NCI-H748 (cell line): ENCODE results near the gene SLC30A4.
"Not testable (repeated sequence)": the region's sequence is repeated elsewhere in the genome, so short reads cannot be mapped to it uniquely, and the experiment has no call there.

ENCODE experiments used
- DNase-seq: peaks from one replicate; lab custom pipeline; 2025; ENCODE audit not compliant: unreplicated experiment; lab: John Stamatoyannopoulos, UW

Gene SLC30A4

GRCh38 chr15:45510758-45511280 is 11.7 kb downstream of the SLC30A4 start:
- DNase-seq, result no peak

GRCh38 chr15:45507143-45507542 is 15.4 kb downstream of the SLC30A4 start:
- not testable (repeated sequence) for DNase-seq

- no peak for DNase-seq
Measured at GRCh38 chr15:45499426-45499825, 23.1 kb downstream of the SLC30A4 start.

- no peak for DNase-seq
Measured at GRCh38 chr15:45498701-45499100, 23.9 kb downstream of the SLC30A4 start.

- DNase-seq, result no peak
Measured at GRCh38 chr15:45497261-45497660, 25.3 kb downstream of the SLC30A4 start.

GRCh38 chr15:45496658-45497057 is 25.9 kb downstream of the SLC30A4 start:
- DNase-seq, result no peak

GRCh38 chr15:45495588-45495987 is 27.0 kb downstream of the SLC30A4 start:
- no peak for DNase-seq

- DNase-seq, result no peak
Measured at GRCh38 chr15:45489690-45490238, 32.8 kb downstream of the SLC30A4 start.

GRCh38 chr15:45486317-45486716 is 36.2 kb downstream of the SLC30A4 start:
- no peak for DNase-seq

GRCh38 chr15:45481135-45481534 is 41.4 kb downstream of the SLC30A4 start:
- peak; percentile 30 for DNase-seq

- DNase-seq, result no peak
Measured at GRCh38 chr15:45476410-45476809, 46.1 kb downstream of the SLC30A4 start.

GRCh38 chr15:45474799-45475198 is 47.8 kb downstream of the SLC30A4 start:
- no peak for DNase-seq

- DNase-seq, result no peak
Measured at GRCh38 chr15:45473068-45473467, 49.5 kb downstream of the SLC30A4 start.

GRCh38 chr15:45471151-45471550 is 51.4 kb downstream of the SLC30A4 start:
- DNase-seq, result no peak

- no peak for DNase-seq
Measured at GRCh38 chr15:45469441-45469840, 53.1 kb downstream of the SLC30A4 start.

GRCh38 chr15:45469027-45469426 is 53.5 kb downstream of the SLC30A4 start:
- DNase-seq, result no peak

- no peak for DNase-seq
Measured at GRCh38 chr15:45468294-45468693, 54.3 kb downstream of the SLC30A4 start.

GRCh38 chr15:45458746-45459403 is 63.7 kb downstream of the SLC30A4 start:
- DNase-seq, result peak; percentile 46

GRCh38 chr15:45457641-45458539 is 64.7 kb downstream of the SLC30A4 start:
- DNase-seq, result peak; percentile 88

GRCh38 chr15:45457220-45457619 is 65.3 kb downstream of the SLC30A4 start:
- DNase-seq, result peak; percentile 40

GRCh38 chr15:45456212-45457106 is 66.1 kb downstream of the SLC30A4 start:
- no peak for DNase-seq
